CD4-positive, alpha-beta T cell treated with Interleukin-17A for 1 hour (primary cell): ENCODE results near the gene SYCP2.
"Not testable (repeated sequence)": the region's sequence is repeated elsewhere in the genome, so short reads cannot be mapped to it uniquely, and the experiment has no call there.

ENCODE experiments used
- DNase-seq: peaks from one replicate; pipeline ENCODE4 v3.0.0-alpha.2; 2020

Gene SYCP2

DNA sequence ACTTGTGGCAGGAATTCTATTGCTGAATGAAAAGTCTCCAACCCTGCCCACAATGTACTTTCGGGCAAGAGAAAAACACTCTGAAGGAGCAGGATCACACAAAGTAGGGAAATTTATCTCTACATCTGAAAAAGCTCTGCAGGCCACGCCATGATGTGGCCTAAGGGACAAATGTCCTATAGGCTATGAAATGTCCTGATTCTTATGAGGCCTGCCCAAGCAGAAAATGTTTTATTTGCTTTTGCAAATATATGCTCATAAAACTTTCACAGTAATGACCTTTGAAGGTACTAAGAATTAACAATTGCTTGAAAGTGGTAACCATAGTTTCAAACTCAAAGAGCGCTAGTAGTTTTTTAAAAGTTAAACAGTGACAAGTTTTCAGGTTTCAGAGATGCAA, 31.0 kb downstream of the SYCP2 start:
- no peak for DNase-seq

DNA sequence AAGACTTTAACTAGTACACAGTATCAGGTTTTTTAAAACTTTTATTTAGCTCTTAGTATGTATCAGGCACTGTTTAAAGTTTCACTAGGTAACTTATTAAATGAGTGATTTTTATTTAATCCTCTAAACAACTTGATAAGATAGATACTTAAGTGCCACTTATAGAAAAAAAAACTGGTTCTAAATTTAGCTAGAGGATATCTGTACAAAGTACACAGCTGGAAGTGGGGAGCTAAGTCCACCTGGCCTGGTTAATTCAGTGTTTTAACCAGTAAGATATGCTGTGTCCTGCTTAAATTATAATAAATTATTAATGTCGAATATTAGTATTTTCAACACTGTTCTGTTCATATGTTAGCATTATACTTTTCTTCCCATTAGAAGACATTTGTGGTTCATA, 37.5 kb downstream of the SYCP2 start:
- DNase-seq, result no peak

DNA sequence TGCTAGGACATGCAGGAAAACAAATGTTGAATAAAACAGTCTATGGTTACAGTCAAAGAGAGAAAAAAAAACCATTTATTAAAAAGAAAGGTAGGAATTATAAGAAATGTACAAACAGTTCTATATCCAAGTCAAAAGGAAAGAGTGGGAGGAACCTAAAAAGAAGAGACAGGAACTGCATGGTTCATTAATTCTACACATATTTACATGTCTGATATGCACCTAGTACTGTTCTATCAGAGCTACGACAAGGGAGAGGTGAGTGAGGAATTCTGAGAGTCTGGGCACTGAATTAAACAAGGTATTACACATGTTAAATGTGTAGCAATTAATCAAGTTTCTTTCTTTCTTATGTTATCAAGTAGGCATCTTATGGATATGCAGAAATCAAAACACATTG, 41.9 kb downstream of the SYCP2 start:
- no peak for DNase-seq

DNA sequence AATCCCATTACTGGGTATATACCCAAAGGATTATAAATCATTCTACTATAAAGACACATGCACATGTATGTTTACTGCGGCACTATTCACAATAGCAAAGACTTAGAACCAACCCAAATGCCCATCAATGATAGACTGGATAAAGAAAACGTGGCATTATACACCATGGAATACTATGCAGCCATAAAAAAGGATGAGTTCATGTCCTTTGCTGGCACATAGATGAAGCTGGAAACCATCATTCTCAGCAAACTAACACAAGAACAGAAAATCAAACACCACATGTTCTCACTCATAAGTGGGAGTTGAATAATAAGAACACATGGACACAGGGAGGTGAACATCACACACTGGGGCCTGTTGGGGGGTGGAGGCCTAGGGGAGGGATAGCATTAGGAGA, 43.4 kb downstream of the SYCP2 start:
- not testable (repeated sequence) for DNase-seq

DNA sequence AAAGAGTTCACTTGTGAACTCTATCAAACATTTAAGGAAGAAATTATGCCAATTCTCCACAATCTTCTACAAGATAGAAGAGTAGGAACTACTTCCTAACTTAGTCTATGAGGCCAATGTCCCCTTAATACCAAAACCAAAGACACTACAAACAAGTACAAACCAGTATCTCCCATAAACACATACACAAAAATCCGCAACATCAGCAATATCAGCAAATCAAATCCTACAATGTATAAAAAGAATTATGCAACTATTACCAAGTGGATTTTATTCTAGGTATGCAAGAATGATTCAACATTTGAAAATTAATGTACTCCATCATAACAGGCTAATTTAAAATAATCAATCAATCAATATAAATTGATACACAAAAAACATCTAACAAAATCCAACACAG, 45.4 kb downstream of the SYCP2 start:
- no peak for DNase-seq

DNA sequence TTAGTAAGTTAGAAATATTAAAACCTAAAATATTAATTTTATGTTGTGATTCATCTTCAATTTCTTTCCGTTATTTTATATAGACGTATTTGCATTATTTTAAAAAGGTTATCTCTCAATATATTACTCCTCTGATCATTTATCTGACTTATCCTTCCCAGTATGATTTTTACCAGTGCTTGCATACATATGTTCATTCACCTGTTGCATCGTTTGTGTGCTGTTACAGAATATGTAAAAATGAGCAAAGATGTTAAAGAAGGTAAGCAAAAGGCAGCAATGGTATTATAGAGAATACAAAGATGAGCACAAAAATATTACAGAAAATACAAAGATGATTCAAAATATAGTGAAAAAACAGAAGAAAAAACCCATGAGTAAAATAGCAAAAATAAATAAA, 48.9 kb downstream of the SYCP2 start:
- DNase-seq, result no peak

DNA sequence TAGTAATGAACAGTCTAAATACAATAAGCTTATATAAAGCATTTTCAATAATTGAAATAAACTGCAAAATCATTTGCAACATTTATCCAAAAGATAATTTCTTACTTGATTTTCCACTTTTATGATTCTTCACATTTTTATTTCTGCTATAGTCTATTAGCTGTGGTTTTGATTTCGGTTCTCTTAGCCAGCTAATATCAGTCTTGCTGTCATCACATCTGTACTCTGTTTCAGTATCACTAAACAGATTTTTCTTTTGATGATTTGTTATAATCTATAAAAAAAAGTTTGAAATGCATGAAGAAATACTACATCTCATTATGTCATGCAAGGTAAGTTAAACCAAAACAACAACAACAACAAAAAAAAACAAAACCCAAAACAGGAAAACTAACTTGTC, 53.2 kb downstream of the SYCP2 start:
- DNase-seq, result no peak

DNA sequence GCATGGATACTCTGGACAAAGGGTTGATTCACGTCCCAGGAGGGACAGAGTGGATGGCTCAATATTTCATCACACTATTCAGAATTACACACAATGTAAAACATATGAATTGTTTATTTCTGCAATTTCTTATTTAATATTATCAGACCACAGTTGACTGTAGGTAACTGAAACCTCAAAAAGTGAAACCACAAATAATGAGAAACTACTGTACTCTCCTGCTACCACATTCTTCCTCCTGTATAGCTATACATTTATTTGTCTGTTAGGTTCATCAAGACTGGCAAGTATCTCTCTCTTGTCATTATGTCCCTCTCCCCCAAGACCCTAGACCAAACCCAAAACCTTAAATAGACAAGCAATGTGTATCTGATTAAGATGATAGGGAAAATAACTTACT, 60.0 kb downstream of the SYCP2 start:
- no peak for DNase-seq

DNA sequence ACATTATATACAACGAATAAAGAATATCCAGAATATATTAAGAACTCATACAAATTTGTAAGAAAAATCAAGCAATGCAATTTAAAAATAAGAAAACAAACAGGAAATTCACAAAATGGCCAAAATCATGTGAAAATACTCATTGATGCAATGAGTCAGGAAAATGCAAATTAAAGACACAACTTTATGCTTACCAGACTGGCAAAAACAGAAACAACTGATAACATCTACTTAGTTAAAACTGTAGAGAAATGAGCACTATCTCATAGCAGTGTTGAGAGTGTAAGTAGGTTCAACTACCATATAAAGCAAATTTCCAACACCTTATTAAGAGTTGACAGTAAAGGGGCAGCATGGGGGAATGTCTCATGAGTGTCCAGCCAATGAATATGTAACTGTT, 62.3 kb downstream of the SYCP2 start:
- no peak for DNase-seq

DNA sequence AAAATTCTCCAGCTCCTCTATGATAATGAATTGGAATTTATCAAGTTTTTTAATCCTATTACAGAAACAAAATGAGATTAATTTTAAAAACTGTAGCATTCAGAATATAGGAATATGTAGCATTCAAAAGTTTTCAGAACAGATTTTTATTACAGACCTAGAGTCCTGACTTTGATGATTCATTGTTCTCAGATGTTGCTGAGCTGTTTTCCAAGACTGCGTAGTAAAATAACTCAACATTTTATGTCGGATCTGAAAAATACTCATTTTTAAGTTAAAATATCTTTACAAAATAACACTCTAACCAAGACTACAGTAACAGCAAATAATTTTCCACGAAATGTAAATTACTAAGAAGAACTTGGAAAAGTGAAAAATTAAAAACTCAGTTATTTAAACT, 67.1 kb downstream of the SYCP2 start:
- no peak for DNase-seq

DNA sequence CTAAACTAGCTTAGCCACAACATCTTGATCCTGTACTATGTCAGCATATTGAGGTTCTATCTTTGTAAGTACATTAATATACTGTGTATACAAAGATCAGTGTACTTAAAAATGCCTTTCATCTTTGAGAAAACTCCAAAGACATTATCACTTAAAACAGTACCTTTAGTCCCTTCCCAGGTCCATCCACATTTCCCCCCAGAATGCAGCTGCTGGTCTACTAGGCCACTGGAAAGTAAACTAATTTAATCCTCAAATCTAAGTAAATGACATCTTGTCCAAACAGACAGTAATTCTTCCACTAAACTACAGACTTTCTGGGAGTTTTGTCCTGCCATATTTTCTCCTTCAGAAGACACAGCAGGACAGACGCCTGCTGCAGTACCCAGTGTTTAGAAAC, 68.7 kb downstream of the SYCP2 start:
- DNase-seq, result no peak

DNA sequence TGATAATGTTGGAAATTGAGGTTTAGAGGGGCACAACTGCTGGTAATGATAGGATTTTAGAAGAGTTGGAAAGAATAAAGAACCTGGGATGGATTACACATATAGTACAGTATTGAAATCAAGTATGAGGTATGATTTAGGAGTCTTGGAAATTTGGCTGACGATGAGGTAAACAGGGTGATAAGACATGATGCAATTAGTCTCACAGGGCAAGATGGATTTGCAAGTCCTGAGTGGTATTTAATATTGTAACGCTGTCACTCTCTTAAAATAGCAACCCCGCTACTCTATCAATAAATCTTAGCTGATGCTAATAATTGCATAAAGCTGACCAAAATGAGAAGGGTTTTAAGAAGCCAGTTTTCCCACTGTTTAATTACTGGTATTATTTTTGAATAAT, 70.4 kb downstream of the SYCP2 start:
- no peak for DNase-seq

DNA sequence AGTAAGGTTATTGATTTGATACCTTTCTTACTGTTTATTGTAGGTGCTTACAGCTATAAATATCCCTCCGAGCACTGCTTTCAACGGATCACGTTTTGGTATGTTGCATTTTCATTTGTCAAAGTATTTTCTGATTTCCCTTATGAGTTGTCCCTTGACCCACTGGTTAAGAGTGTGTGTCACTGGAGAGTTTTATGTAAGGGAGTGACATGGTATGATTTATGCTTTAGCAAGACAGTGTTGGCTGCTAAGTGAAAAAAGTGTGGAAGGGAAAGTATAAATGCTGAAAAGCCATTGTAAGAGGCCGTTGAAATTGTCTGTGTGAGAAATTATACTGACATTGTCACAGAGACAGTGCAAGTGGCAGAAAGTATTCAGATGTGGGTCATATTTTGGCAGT, 72.0 kb downstream of the SYCP2 start:
- DNase-seq, result no peak

DNA sequence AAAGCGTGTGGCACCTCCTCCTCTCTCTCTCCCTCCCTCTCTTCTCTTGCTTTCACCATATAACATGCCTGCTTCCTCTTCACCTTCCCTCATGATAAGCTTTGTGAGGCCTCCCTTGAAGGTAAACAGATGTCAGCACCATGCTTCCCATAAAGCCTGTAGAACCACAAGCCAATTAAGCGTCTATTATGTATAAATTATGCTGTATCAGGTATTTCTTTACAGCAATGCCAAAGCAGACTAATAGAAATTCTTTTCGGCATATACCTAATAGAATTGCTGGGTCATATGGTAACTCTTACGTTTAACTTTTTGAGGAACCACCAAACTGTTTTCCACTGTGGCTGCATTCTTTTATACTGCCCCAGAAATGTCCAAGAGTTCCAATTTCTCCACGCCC, 75.0 kb downstream of the SYCP2 start:
- DNase-seq, result no peak

DNA sequence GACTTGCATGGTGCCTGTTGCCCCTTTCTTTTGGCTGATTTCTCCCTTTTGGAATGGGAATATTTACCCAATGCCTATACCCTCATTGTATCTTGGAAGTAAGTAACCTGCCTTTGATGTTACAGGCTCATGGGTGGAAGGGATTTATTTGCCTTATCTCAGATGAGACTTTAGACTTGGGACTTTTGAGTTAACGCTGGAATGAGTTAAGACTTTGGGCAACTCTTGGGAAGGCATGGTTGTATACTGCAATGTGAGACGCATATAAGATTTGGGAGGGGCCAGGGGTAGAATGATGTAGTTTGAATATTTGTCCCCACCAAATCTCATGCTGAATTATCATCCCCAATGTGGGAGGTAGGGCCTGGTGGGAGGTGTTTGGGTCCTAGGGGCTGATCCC, 75.5 kb downstream of the SYCP2 start:
- DNase-seq, result no peak

DNA sequence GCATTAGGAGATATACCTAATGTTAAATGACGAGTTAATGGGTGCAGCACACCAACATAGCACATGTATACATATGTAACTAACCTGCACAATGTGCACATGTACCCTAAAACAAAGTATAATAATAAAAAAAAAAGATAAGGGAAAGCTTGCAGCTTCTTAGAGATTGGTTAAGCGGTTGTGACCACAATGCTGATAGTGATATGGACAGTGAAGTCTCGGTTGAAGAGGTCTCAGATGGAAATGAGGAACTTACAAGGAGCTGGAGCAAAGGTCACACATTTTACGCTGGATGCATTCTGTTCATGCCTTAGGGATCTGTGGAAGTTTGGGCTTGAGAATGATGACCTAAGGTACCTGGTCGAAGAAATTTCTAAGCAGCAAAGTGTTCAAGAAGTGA, 76.5 kb downstream of the SYCP2 start:
- not testable (repeated sequence) for DNase-seq

DNA sequence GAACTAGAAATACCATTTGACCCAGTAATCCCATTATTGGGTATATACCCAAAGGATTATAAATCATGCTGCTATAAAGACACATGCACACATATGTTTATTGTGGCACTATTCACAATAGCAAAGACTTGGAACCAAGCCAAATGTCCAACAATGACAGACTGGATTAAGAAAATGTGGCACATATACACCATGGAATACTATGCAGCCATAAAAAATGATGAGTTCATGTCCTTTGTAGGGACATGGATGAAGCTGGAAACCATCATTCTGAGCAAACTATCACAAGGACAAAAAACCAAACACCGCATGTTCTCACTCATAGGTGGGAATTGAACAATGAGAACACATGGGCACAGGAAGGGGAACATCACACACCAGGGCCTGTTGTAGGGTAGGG, 76.9 kb downstream of the SYCP2 start:
- not testable (repeated sequence) for DNase-seq

DNA sequence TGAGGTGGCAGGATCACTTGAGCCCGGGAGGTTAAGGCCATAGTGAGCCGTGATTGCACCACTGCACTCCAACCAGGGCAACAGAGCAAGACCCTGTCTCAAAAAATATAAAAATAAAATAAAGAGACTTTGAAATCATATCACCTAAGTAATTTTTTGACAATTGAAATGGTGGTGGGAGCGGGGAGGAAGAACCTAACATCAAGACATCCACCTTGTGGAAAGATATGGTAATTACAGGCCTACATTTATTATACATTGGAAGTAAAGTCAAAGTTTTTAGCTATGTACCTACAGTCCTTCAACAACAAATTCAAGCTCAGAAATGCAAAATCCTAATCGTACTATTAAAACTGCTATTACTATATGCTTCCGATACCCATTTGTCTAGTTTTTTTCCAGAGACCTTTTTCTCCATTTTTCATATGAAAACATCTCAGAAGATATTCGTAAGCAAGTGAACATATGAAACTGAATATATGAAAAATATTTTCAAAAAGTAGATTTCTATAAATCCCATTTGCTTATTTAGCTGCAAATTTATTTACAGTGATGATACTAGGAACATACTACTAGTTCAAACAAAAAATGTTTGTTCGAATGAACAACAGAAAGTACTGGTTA, 83.3 kb downstream of the SYCP2 start:
- DNase-seq, result peak; percentile 10

DNA sequence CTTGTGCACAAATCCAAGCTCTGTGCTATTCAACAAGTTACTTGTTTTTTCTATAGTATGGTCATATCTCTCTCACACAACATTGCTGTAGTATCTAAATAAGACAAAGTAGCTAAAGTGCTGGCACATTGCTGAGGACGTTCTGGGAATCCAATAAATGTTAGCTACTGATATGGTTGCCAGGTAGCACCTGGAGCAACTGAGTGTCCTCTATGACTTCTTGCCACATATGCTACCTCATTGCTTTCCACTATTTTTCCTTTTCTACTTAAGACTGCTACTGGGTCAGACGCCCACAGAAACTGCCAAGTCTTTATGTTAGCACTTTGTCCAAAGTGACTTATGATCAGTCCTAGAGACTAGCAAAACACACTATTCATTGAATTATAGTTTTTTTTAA, 85.3 kb downstream of the SYCP2 start:
- no peak for DNase-seq

DNA sequence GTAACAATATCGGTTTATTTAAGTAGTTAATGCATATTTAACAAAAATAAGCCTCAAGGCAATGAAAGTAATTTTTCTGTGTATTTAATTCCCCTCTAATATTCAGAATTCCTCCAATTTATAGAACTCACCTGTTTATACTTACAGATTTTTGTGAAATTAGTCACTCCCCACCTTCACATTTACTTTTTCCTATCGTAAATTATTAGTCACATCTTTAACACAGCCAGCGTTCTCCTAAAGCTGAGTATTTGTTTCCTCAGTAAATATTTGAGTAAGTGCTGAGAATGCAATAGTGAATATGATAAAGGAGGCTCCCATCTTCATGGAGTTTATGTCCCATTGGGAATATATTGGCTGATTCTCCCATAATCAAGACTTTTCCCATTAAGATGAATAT, 88.0 kb downstream of the SYCP2 start:
- DNase-seq, result no peak

DNA sequence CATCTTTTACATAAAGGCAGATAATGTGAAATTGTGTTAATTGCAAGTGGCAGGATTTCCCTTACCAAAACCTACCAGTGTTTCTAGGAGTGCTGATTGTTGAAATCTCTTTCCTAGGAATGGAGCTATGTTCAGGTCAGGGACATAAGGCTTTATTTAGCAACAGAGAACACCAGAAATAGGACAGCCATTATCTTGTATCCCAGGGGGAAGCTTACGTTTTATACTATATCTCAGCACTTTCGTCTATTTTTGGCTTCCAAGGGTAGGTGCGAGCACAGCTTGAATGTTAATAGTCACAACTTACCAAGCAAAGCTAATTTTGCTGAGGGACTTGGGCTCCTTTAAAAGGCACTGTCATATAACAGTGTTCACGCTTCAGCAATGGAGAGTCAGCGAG, 94.0 kb downstream of the SYCP2 start:
- no peak for DNase-seq

DNA sequence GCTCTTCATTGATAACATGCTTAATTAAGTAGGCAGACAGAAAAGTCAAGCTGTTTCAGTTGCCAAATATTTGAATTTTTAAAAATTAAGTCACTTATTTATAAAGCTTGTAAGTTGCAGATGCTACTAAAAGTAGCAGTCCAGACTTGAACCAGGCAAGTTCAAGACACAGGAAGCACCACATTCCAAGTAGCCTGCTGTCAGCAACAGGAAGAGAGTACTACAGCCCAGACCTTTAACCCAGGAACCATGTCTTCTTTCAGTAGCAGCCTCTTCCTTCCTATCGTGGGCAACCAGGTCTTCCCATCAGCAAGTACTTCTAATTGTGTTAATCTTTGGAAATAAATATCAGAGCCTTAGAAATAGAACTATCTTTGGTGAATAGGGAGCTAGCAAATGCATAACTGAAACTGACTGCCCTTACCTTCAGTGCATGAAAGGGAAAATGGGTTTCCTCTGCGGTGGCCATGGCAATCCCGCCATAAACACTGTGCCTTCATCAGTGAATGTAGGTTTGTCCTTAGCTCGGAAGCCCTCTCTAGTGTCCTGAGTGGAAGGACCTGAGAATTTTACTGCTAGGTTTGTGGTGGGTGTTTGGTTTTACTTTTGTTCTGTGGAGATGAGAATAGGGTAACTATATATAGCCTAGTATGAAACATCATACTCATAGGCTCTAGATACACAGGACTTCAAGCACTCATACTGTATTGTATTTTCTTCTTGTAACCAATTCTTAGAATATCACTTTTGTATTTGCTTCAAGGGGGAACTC, 95.6 kb downstream of the SYCP2 start:
- no peak for DNase-seq

DNA sequence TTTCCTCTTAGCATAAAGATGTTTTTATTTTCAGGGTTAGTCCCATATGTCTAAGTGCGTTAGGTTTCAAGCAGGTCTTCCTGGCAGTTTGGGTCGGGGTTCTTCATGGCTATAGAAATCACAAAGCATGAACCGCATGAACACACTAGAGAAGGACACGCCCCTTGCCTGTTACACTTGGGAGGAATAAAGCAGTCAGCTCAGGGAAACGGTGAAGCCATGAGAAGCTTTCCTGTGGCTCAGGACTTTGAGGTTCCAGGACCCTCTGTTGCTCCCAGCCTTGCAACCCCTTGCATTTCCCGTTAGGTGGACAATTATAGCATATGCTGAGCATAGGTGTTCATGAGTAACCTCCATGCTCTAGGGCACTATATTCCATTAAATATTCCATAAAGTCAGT, 96.7 kb downstream of the SYCP2 start:
- DNase-seq, result no peak

DNA sequence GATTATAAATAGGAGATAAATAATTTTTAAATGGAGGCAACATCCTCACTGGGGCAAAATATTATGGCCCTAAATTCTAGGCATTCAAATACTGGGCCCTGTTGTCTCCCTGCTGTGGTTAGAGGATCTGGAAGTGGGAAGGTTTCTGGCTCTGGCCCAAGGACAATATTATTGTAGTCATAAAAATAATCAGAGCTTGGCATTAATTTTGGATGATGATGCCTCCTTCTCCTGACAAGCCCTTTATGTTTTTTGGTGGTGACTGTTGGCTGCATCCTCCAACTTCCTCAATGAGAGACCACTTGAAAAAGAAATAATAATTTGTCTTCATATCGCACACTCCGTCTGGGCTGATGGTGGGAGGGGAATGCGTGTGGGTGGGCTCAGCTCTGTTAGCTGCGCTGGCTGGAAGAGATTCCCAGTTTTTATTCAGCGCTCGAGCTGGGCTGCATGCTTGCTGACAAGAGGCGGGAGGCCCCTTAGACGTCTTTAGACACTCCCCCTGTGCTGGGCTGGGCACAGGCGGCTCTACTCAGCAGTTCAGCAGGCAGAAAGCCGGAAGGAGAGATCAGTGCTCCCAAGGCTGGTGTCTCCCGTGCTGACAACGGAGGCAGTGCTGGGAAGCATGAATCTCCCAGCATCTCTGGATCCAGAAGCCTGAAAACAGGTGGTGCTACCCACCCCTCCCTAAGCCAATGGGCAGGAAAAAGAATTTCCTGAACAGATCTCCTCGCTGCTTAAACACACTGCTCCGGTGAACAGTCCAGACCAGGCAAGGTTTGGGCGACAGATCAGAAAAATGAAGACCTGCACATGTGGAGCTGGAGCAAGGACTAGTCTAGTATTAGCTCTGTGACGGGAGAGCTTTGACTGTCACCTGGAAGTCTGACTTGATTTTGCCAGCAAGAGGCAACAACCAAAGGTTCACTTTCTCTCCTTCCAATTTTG, 97.7 kb downstream of the SYCP2 start:
- DNase-seq, result no peak
